Lower lobe of right lung (tissue), 2 donors: ENCODE data around the gene DZIP1L. TPM values are rescaled to one million over a fixed set of nuclear protein-coding genes. Genes with fewer than 3 reads are reported as not detected.
A peak's percentile ranks its signal among the peaks of the same experiment; 100 is the strongest.

Experiments
- ATAC-seq, 2 donors: fragments of 200-7000 bp; cut with Tn5 transposase; one replicate each; pipeline ENCODE4 v1.9.1; 2020 to 2022; ENCODE audit warnings: mild to moderate bottlenecking in 2 of 2, moderate library complexity in 2 of 2
- DNase-seq: peaks from one replicate; pipeline ENCODE4 v3.0.0-alpha.2; 2020
- H3K27ac ChIP-seq: fragments of 200-600 bp; one replicate; pipeline ENCODE4 v1.8.0; 2022
- H3K27me3 ChIP-seq: fragments of 200-600 bp; one replicate; pipeline ENCODE4 v1.8.0; 2022; ENCODE audit warnings: low read depth
- H3K36me3 ChIP-seq: fragments of 200-600 bp; one replicate; pipeline ENCODE4 v1.8.0; 2022; ENCODE audit warnings: mild to moderate bottlenecking
- H3K4me1 ChIP-seq: fragments of 200-600 bp; one replicate; pipeline ENCODE4 v1.8.0; 2022
- H3K4me3 ChIP-seq: fragments of 200-600 bp; one replicate; pipeline ENCODE4 v1.8.0; 2022; ENCODE audit warnings: mild to moderate bottlenecking
- H3K9me3 ChIP-seq: fragments of 200-600 bp; one replicate; pipeline ENCODE4 v1.8.0; 2022
- CTCF ChIP-seq: fragments of 200-600 bp; IDR thresholded peaks from one replicate; pipeline ENCODE4 v1.8.0; 2022; ENCODE audit warnings: antibody characterized with exemption, mild to moderate bottlenecking
- intact Hi-C: fragments of 100-400 bp; cut with DNase I; formaldehyde crosslinking; loops from one replicate; pipeline ENCODE4 v1.11.0; 2022
- total RNA-seq: library from RNA; stranded (reverse); fragmentation: NEBNext Ultra II Directional; extraction: Animal tissue kit (Norgen Biotek cat#: 25700); gene quantifications from one replicate; pipeline ENCODE4 v1.2.1, GENCODE V29; 2021
- donor health status: DM: no; HTN: yes; CAD: no; lungs with severe emphysema.

Gene DZIP1L
- total RNA-seq, 1 donor from 2014 or later = 19.9 TPM

- Histone ChIP-seq H3K27ac (no peak overlapping the region), H3K4me1 (no peaks in the 10 kb centered on the region), H3K9me3 (no peaks in the 10 kb centered on the region), H3K27me3 (no peaks in the 10 kb centered on the region), H3K36me3 (peaks cover 41% of the 10 kb centered on the region), H3K4me3 (no peak overlapping the region)
- TF ChIP-seq CTCF = no peak
- no peak for ATAC-seq
- intact Hi-C loops = no loop called here
- no peak for DNase-seq
These were observed 42.6 kb downstream of the DZIP1L start for GRCh38 chr3:138072796-138073195.

- Histone ChIP-seq H3K36me3 (peaks cover 52% of the 10 kb centered on the region), H3K4me3 (no peak overlapping the region), H3K27me3 (no peaks in the 10 kb centered on the region), H3K4me1 (no peaks in the 10 kb centered on the region), H3K27ac (no peak overlapping the region), H3K9me3 (no peaks in the 10 kb centered on the region)
- DNase-seq = no peak
- intact Hi-C loops = no loop called here
- no peak for TF ChIP-seq CTCF
- no peak for ATAC-seq
These were observed 45.4 kb downstream of the DZIP1L start for GRCh38 chr3:138070006-138070405.

- Histone ChIP-seq H3K9me3 (no peaks in the 10 kb centered on the region), H3K27me3 (no peaks in the 10 kb centered on the region), H3K4me1 (no peaks in the 10 kb centered on the region), H3K4me3 (no peak overlapping the region), H3K36me3 (peaks cover 63% of the 10 kb centered on the region), H3K27ac (no peak overlapping the region)
- peak; percentile 82 for DNase-seq
- ATAC-seq = peak; percentile 93 to 95
- TF ChIP-seq CTCF = peak; percentile 96
- intact Hi-C loops = no loop called here
These were observed 46.7 kb downstream of the DZIP1L start for GRCh38 chr3:138068579-138069174.

- Histone ChIP-seq H3K4me1 (no peaks in the 10 kb centered on the region), H3K4me3 (no peak overlapping the region), H3K9me3 (no peaks in the 10 kb centered on the region), H3K36me3 (peaks cover 67% of the 10 kb centered on the region), H3K27ac (no peak overlapping the region), H3K27me3 (no peaks in the 10 kb centered on the region)
- intact Hi-C loops = no loop called here
- no peak for DNase-seq
- no peak for TF ChIP-seq CTCF
- peak in 1 of 2 donors; percentile 34 for ATAC-seq
These were observed 47.4 kb downstream of the DZIP1L start for GRCh38 chr3:138068046-138068445.

- ATAC-seq (no peak), DNase-seq (no peak)
- no peak overlapping the region for H3K27ac ChIP-seq
- no peaks in the 10 kb centered on the region for H3K4me1 ChIP-seq
- peaks cover 68% of the 10 kb centered on the region for H3K36me3 ChIP-seq
- H3K4me3 ChIP-seq = no peak overlapping the region
- H3K9me3 ChIP-seq = no peaks in the 10 kb centered on the region
- no peaks in the 10 kb centered on the region for H3K27me3 ChIP-seq
- no peak for TF ChIP-seq CTCF
- intact Hi-C loops = no loop called here
These were observed 48.4 kb downstream of the DZIP1L start for GRCh38 chr3:138066972-138067371.
